Dendritic cell treated with granulocyte-macrophage colony-stimulating factor and Interleukin-4, amounts not matched to agents 40 ng/mL and 50 ng/mL, for 4 days (primary cell): ENCODE data around the gene MYO1D.

ENCODE experiments used
- H3K27ac Mint-ChIP-seq: one replicate; pipeline ENCODE4 v1.8.0; 2022; ENCODE audit warnings: mild to moderate bottlenecking, mixed read lengths
- H3K27me3 Mint-ChIP-seq: one replicate; pipeline ENCODE4 v1.8.0; 2022; ENCODE audit warnings: mild to moderate bottlenecking, mixed read lengths
- H3K36me3 Mint-ChIP-seq: one replicate; pipeline ENCODE4 v1.8.0; 2022; ENCODE audit warnings: low read depth, mixed read lengths
- H3K4me1 Mint-ChIP-seq: one replicate; pipeline ENCODE4 v1.8.0; 2022; ENCODE audit warnings: low read depth, mixed read lengths
- H3K4me3 Mint-ChIP-seq: one replicate; pipeline ENCODE4 v1.8.0; 2022; ENCODE audit warnings: mild to moderate bottlenecking, moderate library complexity, mixed read lengths
- H3K9me3 Mint-ChIP-seq: one replicate; pipeline ENCODE4 v1.8.0; 2022; ENCODE audit warnings: mixed read lengths
- intact Hi-C: fragments of 100-400 bp; cut with micrococcal nuclease; formaldehyde crosslinking; loops from one replicate; pipeline ENCODE4 v1.15.0; 2022

Gene MYO1D

DNA sequence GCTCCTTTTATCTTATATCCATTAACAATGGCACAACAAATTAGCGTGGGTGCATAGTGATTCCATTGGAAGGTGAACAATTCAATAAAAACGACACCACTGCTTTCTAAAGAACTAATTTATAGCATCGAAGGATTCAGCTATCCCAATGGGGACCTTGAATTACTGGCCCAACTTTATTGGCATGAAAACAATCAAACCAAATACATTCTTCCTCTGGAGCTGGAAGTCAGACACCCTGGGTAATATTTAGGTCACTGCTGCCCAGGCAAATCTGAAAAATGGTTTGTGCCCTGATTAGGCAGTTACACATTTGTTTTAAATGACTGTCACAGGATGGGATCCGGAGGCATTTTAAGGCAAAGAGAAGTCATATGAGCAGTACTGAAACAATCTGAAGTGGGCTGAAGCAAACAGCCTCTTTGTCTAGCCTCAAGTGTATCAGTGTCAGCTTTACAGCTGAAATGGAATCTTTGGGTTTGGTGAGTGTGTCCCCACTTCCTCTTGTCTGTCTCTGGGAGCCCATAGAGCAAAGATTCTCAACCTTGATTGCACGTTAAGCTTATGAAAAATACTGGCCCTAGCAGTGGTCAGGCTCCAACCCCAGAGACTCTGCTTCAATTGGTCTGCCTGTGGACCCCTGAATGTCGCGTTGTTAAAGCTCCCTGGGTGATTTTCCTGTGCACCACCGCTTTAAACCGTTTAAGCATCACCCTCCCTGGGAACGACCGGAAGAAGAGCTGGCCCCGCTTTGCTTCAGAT is 359.8 kb downstream of the MYO1D start:
- Mint-ChIP-seq H3K4me1 (peaks cover 27% of the 10 kb centered on the region), H3K27me3 (peaks cover 42% of the 10 kb centered on the region), H3K27ac (no peak overlapping the region), H3K4me3 (no peak overlapping the region), H3K36me3 (no peaks in the 10 kb centered on the region), H3K9me3 (no peaks in the 10 kb centered on the region)
- intact Hi-C loops = no loop called here

DNA sequence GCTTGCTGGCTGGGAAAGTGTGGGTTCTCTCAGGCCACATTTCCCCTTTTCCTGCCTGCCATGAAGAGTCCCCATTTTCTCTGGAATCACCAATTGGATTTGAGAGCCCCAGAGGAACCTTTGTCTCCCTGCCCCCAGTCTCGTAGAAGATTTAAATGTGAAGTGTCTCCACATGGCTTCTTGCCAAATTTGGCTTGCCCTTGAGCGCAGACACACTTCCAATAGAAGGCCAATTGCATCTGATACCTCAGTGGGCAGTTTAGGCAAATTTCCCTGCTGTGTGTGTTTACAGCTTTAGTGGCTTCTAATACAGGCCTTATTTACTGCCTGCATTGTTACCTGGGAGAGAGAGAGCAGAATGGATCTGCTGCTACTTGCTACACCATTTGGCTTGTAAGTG is 360.5 kb downstream of the MYO1D start:
- H3K4me3 Mint-ChIP-seq = no peak overlapping the region
- no peak overlapping the region for H3K27ac Mint-ChIP-seq
- H3K27me3 Mint-ChIP-seq = peaks cover 42% of the 10 kb centered on the region

GRCh38 chr17:32515677-32516383 is 361.1 kb downstream of the MYO1D start:
- no peaks in the 10 kb centered on the region for H3K9me3 Mint-ChIP-seq
- H3K27me3 Mint-ChIP-seq = peaks cover 39% of the 10 kb centered on the region
- no peak overlapping the region for H3K27ac Mint-ChIP-seq
- peaks cover 21% of the 10 kb centered on the region for H3K4me1 Mint-ChIP-seq
- H3K36me3 Mint-ChIP-seq = no peaks in the 10 kb centered on the region
- no peak overlapping the region for H3K4me3 Mint-ChIP-seq
- intact Hi-C loops = no loop called here

More for the DNA sequence above, 360.5 kb downstream of the MYO1D start:
- Mint-ChIP-seq H3K9me3 (no peaks in the 10 kb centered on the region), H3K36me3 (no peaks in the 10 kb centered on the region), H3K4me1 (peaks cover 27% of the 10 kb centered on the region)
- intact Hi-C loops = no loop called here

DNA sequence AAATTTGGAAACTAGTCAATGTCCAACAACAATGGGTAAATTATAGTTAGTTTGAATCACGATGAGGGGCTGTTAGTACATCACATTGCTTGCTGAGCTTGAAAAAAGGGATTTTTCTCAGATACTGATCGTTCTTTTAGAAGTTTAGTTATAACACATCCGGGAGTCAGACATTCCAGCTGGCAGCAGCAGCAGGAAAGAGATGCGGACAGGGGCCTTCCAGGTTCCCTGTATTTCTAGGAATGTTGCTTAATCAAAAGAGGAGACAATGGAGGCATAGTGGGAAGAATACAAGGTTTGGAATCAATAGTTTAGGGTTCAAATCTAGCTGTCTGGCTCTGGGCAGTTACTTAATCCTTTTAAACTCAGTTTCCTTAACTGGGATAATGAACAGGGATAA is 362.3 kb downstream of the MYO1D start:
- intact Hi-C loops = no loop called here
- no peak overlapping the region for H3K27ac Mint-ChIP-seq
- peaks cover 32% of the 10 kb centered on the region for H3K27me3 Mint-ChIP-seq
- H3K4me3 Mint-ChIP-seq = no peak overlapping the region
- H3K36me3 Mint-ChIP-seq = no peaks in the 10 kb centered on the region
- H3K9me3 Mint-ChIP-seq = no peaks in the 10 kb centered on the region
- H3K4me1 Mint-ChIP-seq = peaks cover 10% of the 10 kb centered on the region

DNA sequence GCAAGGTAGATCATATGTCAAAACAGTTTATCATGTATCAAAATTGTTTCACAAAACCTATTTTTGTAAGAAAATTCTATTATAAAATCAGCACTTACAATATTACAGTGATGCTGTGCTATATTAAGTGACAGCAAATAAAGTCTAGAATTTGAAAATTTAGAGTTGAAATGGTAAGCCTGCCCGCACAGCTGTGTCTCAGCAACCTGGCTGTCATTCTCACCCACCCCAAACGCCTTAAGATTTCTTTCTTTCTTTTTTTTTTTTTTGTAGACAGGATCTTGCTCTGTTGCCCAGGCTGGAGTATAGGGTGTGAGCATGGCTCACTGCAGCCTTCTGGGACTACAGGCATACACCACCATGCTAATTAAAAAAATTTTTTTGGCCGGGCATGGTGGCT is 363.3 kb downstream of the MYO1D start:
- intact Hi-C loops = no loop called here
- Mint-ChIP-seq H3K27ac (no peak overlapping the region), H3K36me3 (no peaks in the 10 kb centered on the region), H3K4me3 (no peak overlapping the region), H3K9me3 (no peaks in the 10 kb centered on the region), H3K4me1 (peaks cover under 1% of the 10 kb centered on the region), H3K27me3 (peaks cover 22% of the 10 kb centered on the region)

- Mint-ChIP-seq H3K27ac (no peak overlapping the region), H3K36me3 (no peaks in the 10 kb centered on the region), H3K9me3 (no peaks in the 10 kb centered on the region), H3K4me1 (no peaks in the 10 kb centered on the region), H3K4me3 (no peak overlapping the region), H3K27me3 (peaks cover 10% of the 10 kb centered on the region)
- intact Hi-C loops = no loop called here
Measured at GRCh38 chr17:32512328-32512727, 364.6 kb downstream of the MYO1D start.

DNA sequence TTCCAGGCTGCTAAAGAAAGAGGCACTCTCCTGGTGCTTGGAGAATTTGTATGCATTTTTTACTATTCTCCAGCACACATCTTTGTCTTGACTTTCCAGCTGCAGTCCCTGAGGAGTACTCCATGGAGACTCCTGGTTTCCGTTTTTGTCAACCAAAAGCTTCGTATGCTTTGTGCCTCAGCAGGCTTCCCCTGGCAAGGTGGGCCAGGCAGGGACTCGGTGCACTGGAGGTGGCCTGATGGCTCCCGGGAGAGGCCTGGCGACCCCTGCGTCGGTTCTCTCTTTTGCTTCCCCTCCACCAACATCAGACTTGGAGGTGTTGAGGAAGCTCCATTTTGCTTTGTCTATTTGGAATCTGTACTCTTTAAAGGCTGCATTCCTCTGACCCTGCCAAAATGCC is 366.5 kb downstream of the MYO1D start:
- H3K27ac Mint-ChIP-seq = no peak overlapping the region
- H3K27me3 Mint-ChIP-seq = peaks cover 11% of the 10 kb centered on the region
- H3K36me3 Mint-ChIP-seq = no peaks in the 10 kb centered on the region
- H3K9me3 Mint-ChIP-seq = no peaks in the 10 kb centered on the region
- peaks cover 11% of the 10 kb centered on the region for H3K4me1 Mint-ChIP-seq
- no peak overlapping the region for H3K4me3 Mint-ChIP-seq
- intact Hi-C loops = no loop called here

DNA sequence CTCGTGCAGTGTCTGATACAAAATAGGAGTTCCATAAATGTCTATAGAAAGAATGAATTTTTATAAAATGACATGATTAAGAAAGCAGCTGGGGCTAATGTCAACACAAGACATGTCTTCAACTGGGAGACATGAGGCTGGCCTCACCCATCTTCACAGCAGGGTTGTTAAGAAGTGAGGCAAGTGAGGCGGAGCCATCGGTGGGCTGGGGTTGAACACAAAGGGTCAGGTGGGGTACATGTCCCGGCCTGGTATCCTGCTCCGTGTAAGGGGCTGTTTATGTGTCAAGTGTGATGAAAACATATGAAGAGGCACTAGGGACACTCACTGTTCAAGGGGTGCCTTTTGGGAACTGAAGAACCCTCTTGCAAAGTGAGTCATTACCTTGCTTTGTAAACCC is 368.0 kb downstream of the MYO1D start:
- Mint-ChIP-seq H3K4me1 (peaks cover 26% of the 10 kb centered on the region), H3K9me3 (no peaks in the 10 kb centered on the region), H3K27ac (no peak overlapping the region), H3K27me3 (peaks cover 11% of the 10 kb centered on the region), H3K4me3 (no peak overlapping the region), H3K36me3 (no peaks in the 10 kb centered on the region)
- intact Hi-C loops = no loop called here

GRCh38 chr17:32504166-32504990 is 372.5 kb downstream of the MYO1D start:
- H3K27me3 Mint-ChIP-seq = peaks cover 2% of the 10 kb centered on the region
- no peaks in the 10 kb centered on the region for H3K9me3 Mint-ChIP-seq
- peaks cover 47% of the 10 kb centered on the region for H3K4me1 Mint-ChIP-seq
- H3K4me3 Mint-ChIP-seq = peak overlapping the region; percentile 39
- H3K36me3 Mint-ChIP-seq = no peaks in the 10 kb centered on the region
- H3K27ac Mint-ChIP-seq = peak overlapping the region; percentile 82
- intact Hi-C loops = no loop called here

DNA sequence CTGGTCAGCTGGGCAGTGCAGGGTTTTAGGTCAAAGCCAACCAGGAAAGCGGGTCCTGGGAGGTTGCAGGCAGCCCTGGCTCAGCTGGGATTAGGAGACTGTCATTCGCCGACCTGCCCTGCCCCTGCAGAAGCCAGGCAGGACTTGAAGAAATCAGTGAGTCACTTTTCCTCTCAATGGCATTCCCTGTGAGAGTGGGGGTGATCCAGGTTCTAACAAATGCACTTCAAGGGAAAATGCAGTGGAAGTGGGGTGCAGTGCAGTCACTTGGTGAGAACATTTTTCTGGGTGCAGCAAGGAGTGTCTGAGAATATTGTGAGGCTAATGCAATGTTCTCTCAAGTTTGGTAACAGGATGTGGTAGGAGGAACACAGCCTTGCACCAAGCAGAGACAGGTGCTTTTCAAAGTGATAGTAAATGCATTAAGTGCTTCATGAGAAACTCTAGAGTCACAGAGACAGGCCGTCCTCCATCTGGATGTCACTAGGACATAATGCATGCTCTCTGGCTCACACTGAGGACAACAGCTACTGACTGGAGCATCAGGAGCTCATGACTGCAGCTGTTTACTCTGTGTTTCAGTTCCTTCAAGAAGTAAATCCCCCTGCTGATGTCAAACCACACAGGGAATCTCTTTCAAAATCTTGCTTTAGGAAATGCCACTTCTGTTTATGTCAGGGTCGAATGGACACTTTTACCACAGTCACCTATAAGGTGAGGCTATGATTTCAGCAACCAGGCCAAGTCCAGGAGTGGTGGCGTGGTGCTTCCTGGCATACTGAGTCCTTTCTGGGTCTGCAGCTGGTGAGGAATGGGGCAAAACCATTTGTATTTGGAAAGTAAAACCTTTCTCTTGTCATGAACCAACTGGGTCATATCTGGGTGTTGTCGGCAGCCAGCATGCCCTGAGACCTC is 373.4 kb downstream of the MYO1D start:
- intact Hi-C loops = no loop called here
- H3K9me3 Mint-ChIP-seq = no peaks in the 10 kb centered on the region
- peaks cover 47% of the 10 kb centered on the region for H3K4me1 Mint-ChIP-seq
- peak overlapping the region; percentile 82 for H3K27ac Mint-ChIP-seq
- peaks cover 2% of the 10 kb centered on the region for H3K27me3 Mint-ChIP-seq
- H3K36me3 Mint-ChIP-seq = no peaks in the 10 kb centered on the region
- peak overlapping the region; percentile 39 for H3K4me3 Mint-ChIP-seq

- peaks cover 47% of the 10 kb centered on the region for H3K4me1 Mint-ChIP-seq
- no peaks in the 10 kb centered on the region for H3K36me3 Mint-ChIP-seq
- peaks cover 2% of the 10 kb centered on the region for H3K27me3 Mint-ChIP-seq
- no peak overlapping the region for H3K4me3 Mint-ChIP-seq
- H3K27ac Mint-ChIP-seq = peak overlapping the region; percentile 82
- intact Hi-C loops = no loop called here
- no peaks in the 10 kb centered on the region for H3K9me3 Mint-ChIP-seq
Measured at GRCh38 chr17:32502710-32503109, 374.2 kb downstream of the MYO1D start.

DNA sequence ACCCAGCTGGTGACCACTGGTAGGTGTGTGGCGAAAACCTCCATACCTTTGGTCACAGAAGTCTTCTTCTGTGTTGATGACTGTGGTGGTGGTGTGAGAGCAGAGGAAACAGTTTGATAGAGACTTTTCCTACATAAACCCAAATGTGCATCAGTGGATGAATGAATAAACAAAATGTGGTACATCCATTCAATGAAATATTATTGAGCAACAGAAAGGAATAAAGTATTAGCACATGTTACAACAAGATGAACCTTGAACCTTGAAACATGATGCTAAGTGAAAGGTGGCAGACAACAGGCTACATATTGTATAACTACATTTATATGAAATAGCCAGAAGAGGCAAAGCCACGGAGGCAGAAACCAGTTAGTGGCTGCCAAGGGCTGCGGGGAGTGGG is 374.9 kb downstream of the MYO1D start:
- H3K36me3 Mint-ChIP-seq = no peaks in the 10 kb centered on the region
- peaks cover 47% of the 10 kb centered on the region for H3K4me1 Mint-ChIP-seq
- intact Hi-C loops = no loop called here
- no peak overlapping the region for H3K4me3 Mint-ChIP-seq
- no peak overlapping the region for H3K27ac Mint-ChIP-seq
- peaks cover 2% of the 10 kb centered on the region for H3K27me3 Mint-ChIP-seq
- no peaks in the 10 kb centered on the region for H3K9me3 Mint-ChIP-seq

GRCh38 chr17:32498391-32498790 is 378.5 kb downstream of the MYO1D start:
- intact Hi-C loops = no loop called here
- Mint-ChIP-seq H3K36me3 (no peaks in the 10 kb centered on the region), H3K9me3 (no peaks in the 10 kb centered on the region), H3K4me3 (no peak overlapping the region), H3K4me1 (peaks cover 39% of the 10 kb centered on the region), H3K27me3 (peaks cover 2% of the 10 kb centered on the region), H3K27ac (no peak overlapping the region)
